Esophagus (tissue), 2 donors: ENCODE measurements around the gene CHAD. TPM values are rescaled to one million over a fixed set of nuclear protein-coding genes. Genes with fewer than 3 reads are reported as not detected.
A peak's percentile ranks its signal among the peaks of the same experiment; 100 is the strongest.
"Not testable (repeated sequence)": the region's sequence is repeated elsewhere in the genome, so short reads cannot be mapped to it uniquely, and the experiment has no call there.

Experiments
- H3K27ac ChIP-seq, 2 donors: one replicate each; pipeline ENCODE4 v1.5.1; 2013; ENCODE audit warnings: low read depth in 2 of 2, mild to moderate bottlenecking in 2 of 2, inconsistent platforms in 1 of 2, low read length in 1 of 2, moderate library complexity in 1 of 2
- H3K27me3 ChIP-seq, 2 donors: one replicate each; pipeline ENCODE4 v1.6.1; 2013; ENCODE audit warnings: low read length in 2 of 2, control low read depth in 1 of 2, mild to moderate bottlenecking in 1 of 2; ENCODE audit not compliant: insufficient read depth in 2 of 2, control insufficient read depth in 1 of 2
- H3K36me3 ChIP-seq, 2 donors: one replicate each; pipeline ENCODE4 v1.6.1; 2013; ENCODE audit warnings: low read length in 1 of 2; ENCODE audit not compliant: control insufficient read depth in 2 of 2, insufficient read depth in 2 of 2
- H3K4me1 ChIP-seq, 2 donors: one replicate each; pipeline ENCODE4 v1.6.1; 2013; ENCODE audit warnings: low read length in 1 of 2; ENCODE audit not compliant: control insufficient read depth in 2 of 2, insufficient read depth in 2 of 2
- H3K4me3 ChIP-seq, 2 donors: one replicate each; pipeline ENCODE4 v1.5.1; 2013; ENCODE audit warnings: low read length in 2 of 2, mild to moderate bottlenecking in 2 of 2, low read depth in 1 of 2, moderate library complexity in 1 of 2
- H3K9me3 ChIP-seq, 2 donors: one replicate each; pipeline ENCODE4 v1.6.1; 2013; ENCODE audit warnings: mild to moderate bottlenecking in 2 of 2, low read depth in 1 of 2, low read length in 1 of 2, moderate library complexity in 1 of 2; ENCODE audit not compliant: control insufficient read depth in 2 of 2, insufficient read depth in 1 of 2
- WGBS, 2 donors: extraction: QIAGEN DNeasy Blood & Tissue Kit; methylation state at CpG; one replicate each; pipeline ENCODE4 v1.1.7; 2013; 5-methylcytosine and 5-hydroxymethylcytosine counted together
- polyA plus RNA-seq, 2 donors: library from polyadenylated mRNA; stranded (reverse); fragments of 200-250 nt; gene quantifications; one replicate each; pipeline ENCODE4 v1.2.3, GENCODE V29; 2013
- donor health status: healthy with polysubstance abuse.
- donor health status: Bipolar disorder and iron deficiency.

CHAD gene
- polyA plus RNA-seq, 2 donors = 0.13 to 0.18 TPM

- Histone ChIP-seq H3K27ac (peak within 1 kb of the TSS; percentile 42 to 84), H3K27me3 (no peaks in the 10 kb centered on the region), H3K4me3 (peak within 1 kb of the TSS; percentile 49 to 69), H3K4me1 (peaks cover 0 to 10% of the 10 kb centered on the region in 2 donors), H3K9me3 (no peaks in the 10 kb centered on the region), H3K36me3 (no peaks in the 10 kb centered on the region)
- WGBS, 2 donors = 1% methylated on average over 55 to 70 of the region's 70 CpGs
These were observed 42.8 kb downstream of the CHAD start, which contains the start of gene ACSF2 for GRCh38 chr17:50425682-50426471. Gene ACSF2, plus strand, starts transcription at chr17:50426218. Its CDS starts 44 bp downstream, at chr17:50426262.

DNA sequence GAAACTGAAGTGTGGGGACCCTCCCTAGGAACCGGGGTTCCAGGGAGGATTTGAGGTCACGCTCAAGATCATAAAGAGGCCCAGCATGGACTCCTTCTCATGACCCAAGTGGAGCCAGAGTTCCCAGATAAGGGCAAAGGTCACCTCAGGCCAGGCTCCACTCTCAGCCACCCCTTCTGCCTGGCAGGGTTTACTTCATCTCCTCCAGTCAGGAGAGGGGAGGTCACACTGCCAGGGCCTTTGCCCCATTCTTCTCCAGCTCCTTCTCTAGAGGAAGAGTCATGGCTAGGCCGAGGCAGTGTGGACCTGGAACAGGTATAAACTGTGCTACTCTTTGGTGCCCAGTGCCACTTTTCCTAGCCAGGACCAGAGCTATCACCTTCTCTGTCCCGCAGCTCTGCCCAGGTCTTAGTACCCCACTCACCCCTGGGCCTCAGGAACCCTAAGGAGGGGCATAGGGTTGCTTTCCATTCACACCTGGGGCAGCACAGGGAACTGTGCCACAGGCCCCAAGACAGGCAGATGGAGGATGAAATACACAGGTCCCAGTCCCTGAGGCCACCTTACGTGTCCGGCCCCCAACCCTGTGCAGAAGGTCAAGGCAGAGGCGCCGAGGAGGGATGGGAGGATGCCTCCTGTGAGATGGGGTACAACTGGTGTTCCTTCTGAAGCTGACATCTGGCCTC lies 43.5 kb downstream of the CHAD start:
- no peaks in the 10 kb centered on the region for H3K27me3 ChIP-seq
- H3K4me1 ChIP-seq = peaks cover 0 to 10% of the 10 kb centered on the region in 2 donors
- no peaks in the 10 kb centered on the region for H3K9me3 ChIP-seq
- H3K27ac ChIP-seq = peak overlapping the region; percentile 42 to 84
- WGBS, 2 donors = 86 to 87% methylated on average over 8 of the region's 8 CpGs
- H3K4me3 ChIP-seq = peak overlapping the region; percentile 49 to 69
- no peaks in the 10 kb centered on the region for H3K36me3 ChIP-seq

DNA sequence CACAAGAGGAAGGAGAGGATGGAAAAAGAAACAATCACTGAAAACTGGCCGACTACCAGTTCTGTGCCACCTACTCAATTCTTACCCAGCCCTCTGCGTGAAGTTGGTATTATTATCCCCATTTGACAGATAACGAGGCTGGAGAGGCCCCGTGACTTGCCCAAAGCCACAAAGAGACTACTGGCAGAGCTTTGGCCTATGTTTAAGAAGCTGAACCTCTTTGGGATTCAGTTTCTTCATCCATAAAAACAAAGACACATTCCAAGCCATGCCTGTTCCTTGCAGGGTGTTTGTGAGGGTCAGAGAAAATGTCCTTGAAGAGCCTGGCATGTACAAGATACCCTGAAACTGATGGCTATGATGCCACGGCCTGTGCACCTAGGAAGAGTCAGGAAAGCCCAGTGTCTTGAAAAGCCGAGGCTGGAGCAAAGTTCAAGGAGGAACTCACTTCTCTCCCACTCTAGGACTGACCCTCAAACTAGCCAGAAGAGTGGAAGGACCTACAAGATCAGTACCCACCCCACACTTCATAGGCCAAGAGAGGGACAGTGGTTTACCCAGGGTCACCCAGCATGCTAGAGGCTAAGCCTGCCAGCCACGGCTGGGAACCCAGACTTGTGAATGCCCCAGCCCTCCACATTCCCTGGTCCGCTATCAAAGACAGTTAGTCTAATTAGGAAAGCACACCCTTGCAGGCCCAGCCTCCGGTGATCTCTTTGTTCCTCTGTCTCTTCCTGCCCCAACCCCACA lies 44.3 kb downstream of the CHAD start:
- Histone ChIP-seq H3K27me3 (no peaks in the 10 kb centered on the region), H3K4me3 (no peak overlapping the region), H3K4me1 (peaks cover 0 to 10% of the 10 kb centered on the region in 2 donors), H3K9me3 (no peaks in the 10 kb centered on the region), H3K36me3 (no peaks in the 10 kb centered on the region), H3K27ac (no peak overlapping the region)
- WGBS, 2 donors = 77% methylated on average over 9 of the region's 9 CpGs

DNA sequence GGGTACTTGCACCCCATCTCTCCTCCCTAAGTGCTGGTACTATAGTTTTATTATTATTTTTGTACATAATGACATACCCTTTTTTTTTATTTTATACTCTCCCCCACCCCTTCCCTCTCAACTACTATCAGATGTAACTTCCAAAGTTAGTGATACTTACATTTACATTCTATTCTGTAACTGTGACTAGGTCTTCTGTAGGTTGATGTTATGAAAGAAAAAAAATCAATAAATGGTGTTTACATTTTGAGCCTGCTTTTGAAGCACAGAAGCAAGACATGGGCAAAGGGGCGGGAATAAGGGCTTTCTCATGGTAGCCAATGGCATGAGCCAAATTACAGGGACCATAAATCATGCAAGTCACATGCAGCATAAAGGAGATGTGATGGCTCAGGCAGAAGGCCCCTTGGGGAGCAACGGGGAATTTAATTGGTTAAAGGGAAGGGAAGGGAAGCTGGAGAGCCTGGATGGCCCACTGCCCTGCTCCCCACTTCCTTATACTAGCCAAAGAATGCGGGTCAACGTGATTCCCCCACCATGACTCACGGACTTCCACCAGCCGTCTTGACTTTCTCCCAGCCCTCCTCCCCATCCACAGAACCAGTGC lies 45.0 kb downstream of the CHAD start:
- 38 to 49% methylated on average over 6 of the region's 6 CpGs for WGBS, 2 donors

DNA sequence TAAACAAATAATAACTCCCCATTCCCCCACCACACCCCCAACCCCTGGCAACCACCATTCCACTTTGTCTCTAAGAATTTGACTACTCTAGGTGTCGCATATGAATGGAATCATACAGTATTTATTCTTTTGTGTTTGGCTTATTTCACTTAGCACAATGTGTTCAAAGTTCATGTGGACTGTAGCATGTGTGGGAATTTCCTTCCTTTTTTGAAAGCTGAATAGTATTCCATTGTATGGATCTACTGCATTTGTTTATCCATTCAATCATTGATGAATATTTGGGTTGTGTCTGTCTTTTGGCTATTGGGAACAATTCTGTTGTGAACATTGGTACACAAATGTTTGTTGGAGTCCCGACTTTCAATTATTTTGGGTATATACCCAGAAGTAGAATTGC lies 45.9 kb downstream of the CHAD start:
- Histone ChIP-seq H3K4me1 (peaks cover 0 to 7% of the 10 kb centered on the region in 2 donors), H3K9me3 (no peaks in the 10 kb centered on the region), H3K27me3 (no peaks in the 10 kb centered on the region), H3K36me3 (no peaks in the 10 kb centered on the region), H3K4me3 (no peak overlapping the region), H3K27ac (no peak overlapping the region)
- WGBS, 2 donors = 88 to 95% methylated on average over 2 of the region's 2 CpGs

More for the DNA sequence above, 45.0 kb downstream of the CHAD start:
- Histone ChIP-seq H3K27me3 (no peaks in the 10 kb centered on the region), H3K4me1 (peaks cover 0 to 10% of the 10 kb centered on the region in 2 donors), H3K36me3 (no peaks in the 10 kb centered on the region), H3K4me3 (no peak overlapping the region), H3K27ac (no peak overlapping the region), H3K9me3 (no peaks in the 10 kb centered on the region)

DNA sequence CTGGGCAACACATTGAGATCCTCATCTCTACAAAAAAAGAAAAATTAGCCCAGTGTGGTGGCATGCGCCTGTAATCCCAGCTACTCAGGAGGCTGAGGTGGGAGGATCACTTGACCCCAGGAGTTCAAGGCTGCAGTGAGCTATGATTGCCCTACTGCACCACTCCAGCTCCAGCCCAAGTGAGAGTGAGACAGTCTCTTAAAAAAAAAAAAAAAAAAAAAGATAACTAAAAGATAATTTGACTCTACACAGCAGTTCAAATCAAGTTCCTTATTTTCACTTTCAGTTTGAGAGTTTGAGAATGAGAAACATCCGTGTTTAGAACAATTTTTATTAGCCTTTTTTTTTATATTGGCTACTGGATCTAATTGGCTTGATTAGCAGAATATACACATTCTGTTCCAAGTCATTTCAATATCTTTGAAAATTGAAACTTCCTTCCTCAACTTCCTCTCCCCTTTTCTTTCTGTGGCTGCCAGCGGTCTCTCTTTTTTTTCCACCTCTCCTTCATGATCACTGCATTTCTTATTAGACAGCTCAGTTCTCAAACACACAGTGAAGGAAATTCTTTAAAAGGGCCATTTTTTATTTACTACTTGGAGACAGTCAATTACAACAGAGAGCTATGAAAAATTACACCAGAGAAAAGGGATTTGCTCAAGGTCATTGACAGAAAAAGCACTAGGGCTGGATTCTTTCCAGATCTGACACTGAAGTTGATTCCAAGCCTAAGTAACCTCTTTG lies 47.2 kb downstream of the CHAD start:
- 33 to 36% methylated on average over 3 of the region's 3 CpGs for WGBS, 2 donors

GRCh38 chr17:50420419-50421112 lies 48.1 kb downstream of the CHAD start:
- H3K36me3 ChIP-seq = no peaks in the 10 kb centered on the region
- H3K4me3 ChIP-seq = no peak overlapping the region
- no peaks in the 10 kb centered on the region for H3K27me3 ChIP-seq
- H3K4me1 ChIP-seq = peaks cover 0 to 4% of the 10 kb centered on the region in 2 donors
- no peaks in the 10 kb centered on the region for H3K9me3 ChIP-seq
- 93 to 94% methylated on average over 6 of the region's 6 CpGs for WGBS, 2 donors
- H3K27ac ChIP-seq = no peak overlapping the region

More for the DNA sequence above, 47.2 kb downstream of the CHAD start:
- H3K4me1 ChIP-seq = peaks cover 0 to 6% of the 10 kb centered on the region in 2 donors
- H3K9me3 ChIP-seq = no peaks in the 10 kb centered on the region
- H3K4me3 ChIP-seq = no peak overlapping the region
- H3K27me3 ChIP-seq = no peaks in the 10 kb centered on the region
- H3K27ac ChIP-seq = peak overlapping the region in 1 of 2 donors; percentile 21
- H3K36me3 ChIP-seq = no peaks in the 10 kb centered on the region

- not testable (repeated sequence) for H3K27ac ChIP-seq, H3K4me3 ChIP-seq, H3K36me3 ChIP-seq, H3K27me3 ChIP-seq, H3K9me3 ChIP-seq, H3K4me1 ChIP-seq
- WGBS, 2 donors = 97% methylated on average over 10 of the region's 10 CpGs
These were observed 49.1 kb downstream of the CHAD start for GRCh38 chr17:50419577-50419976.
